GDM1 (cell line): ENCODE data around the gene SYNE1.

Experiments
- DNase-seq: peaks from one replicate; lab custom pipeline; 2025; lab: John Stamatoyannopoulos, UW

The SYNE1 gene

GRCh38 chr6:152233547-152234320, 403.4 kb downstream of the SYNE1 start:
- DNase-seq = no peak

GRCh38 chr6:152232501-152233151, 404.5 kb downstream of the SYNE1 start:
- DNase-seq = no peak

- no peak for DNase-seq
These were observed 407.8 kb downstream of the SYNE1 start for GRCh38 chr6:152229330-152229729.

GRCh38 chr6:152226119-152226518, 411.0 kb downstream of the SYNE1 start:
- no peak for DNase-seq

- DNase-seq = no peak
These were observed 411.8 kb downstream of the SYNE1 start for GRCh38 chr6:152225241-152225934.

- no peak for DNase-seq
These were observed 413.5 kb downstream of the SYNE1 start for GRCh38 chr6:152223636-152224035.

- DNase-seq = no peak
These were observed 415.1 kb downstream of the SYNE1 start for GRCh38 chr6:152221806-152222628.

GRCh38 chr6:152220786-152221185, 416.4 kb downstream of the SYNE1 start:
- DNase-seq = no peak

- no peak for DNase-seq
These were observed 418.3 kb downstream of the SYNE1 start for GRCh38 chr6:152218887-152219286.

GRCh38 chr6:152212437-152212836, 424.7 kb downstream of the SYNE1 start:
- no peak for DNase-seq

- DNase-seq = no peak
These were observed 428.0 kb downstream of the SYNE1 start for GRCh38 chr6:152209211-152209610.

GRCh38 chr6:152207915-152208714, 429.0 kb downstream of the SYNE1 start:
- no peak for DNase-seq

GRCh38 chr6:152206072-152206818, 430.9 kb downstream of the SYNE1 start:
- DNase-seq = no peak

- DNase-seq = no peak
These were observed 432.6 kb downstream of the SYNE1 start for GRCh38 chr6:152204591-152204990.

- DNase-seq = no peak
These were observed 436.0 kb downstream of the SYNE1 start for GRCh38 chr6:152201120-152201519.

- DNase-seq = no peak
These were observed 441.3 kb downstream of the SYNE1 start for GRCh38 chr6:152195896-152196295.

GRCh38 chr6:152189736-152190135, 447.4 kb downstream of the SYNE1 start:
- no peak for DNase-seq

- DNase-seq = no peak
These were observed 449.2 kb downstream of the SYNE1 start for GRCh38 chr6:152188011-152188410.

- no peak for DNase-seq
These were observed 450.3 kb downstream of the SYNE1 start for GRCh38 chr6:152186840-152187239.

GRCh38 chr6:152184917-152185574, 452.1 kb downstream of the SYNE1 start:
- no peak for DNase-seq
